Measurements from ENCODE around the gene YWHAQ.
"Not testable (repeated sequence)": the region's sequence is repeated elsewhere in the genome, so short reads cannot be mapped to it uniquely, and the experiment has no call there.

DNA sequence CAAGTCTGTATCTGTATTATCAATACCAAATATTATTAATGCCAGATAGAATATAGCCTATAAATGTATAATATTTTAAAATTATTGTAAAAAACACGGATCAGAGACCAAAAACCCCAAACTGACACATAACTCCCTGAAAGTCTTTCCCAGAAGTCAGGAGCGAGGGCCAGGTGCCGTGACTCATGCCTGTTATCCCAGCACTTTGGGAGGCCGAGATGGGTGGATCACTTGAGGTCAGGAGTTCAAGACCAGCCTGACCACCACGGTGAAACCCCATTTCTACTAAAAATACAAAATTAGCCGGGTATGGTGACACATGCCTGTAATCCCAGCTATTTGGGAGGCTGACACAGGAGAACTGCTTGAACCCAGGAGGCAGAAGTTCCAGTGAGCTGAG is 35.5 kb downstream of the YWHAQ start:
- TF ChIP-seq POLR2AphosphoS5 (IDR thresholded peaks at IDR 0.05; ENCODE audit: borderline replicate concordance, low read depth, low read length); EZH2 (IDR thresholded peaks at IDR 0.05): not testable (repeated sequence)

All from SK-N-MC (cell line).